HFF-Myc (cell line): Measurements from ENCODE around the gene LRRC1.
A peak's percentile ranks its signal among the peaks of the same experiment; 100 is the strongest.

Experiments
- DNase-seq: peaks from one replicate; pipeline ENCODE4 v3.0.0-alpha.2; 2011; ENCODE audit warnings: low read depth; ENCODE audit errors: extremely low read depth
- H3K4me3 ChIP-seq: replicated peaks from 2 replicates; pipeline ENCODE4 v1.5.1; 2011; ENCODE audit warnings: low read depth, mild to moderate bottlenecking, control low read depth, low read length
- CTCF ChIP-seq: IDR thresholded peaks from 2 replicates; pipeline ENCODE4 v1.5.1; 2012; ENCODE audit warnings: mild to moderate bottlenecking, low read depth, low read length, control low read depth; ENCODE audit errors: missing control alignments

LRRC1 gene

GRCh38 chr6:53792016-53792415 is 2.8 kb upstream of the LRRC1 start:
- no peak for TF ChIP-seq CTCF
- DNase-seq: no peak
- H3K4me3 ChIP-seq: no peak overlapping the region

GRCh38 chr6:53792973-53793317 is 1.9 kb upstream of the LRRC1 start:
- TF ChIP-seq CTCF: no peak

GRCh38 chr6:53793318-53794136 is 1.3 kb upstream of the LRRC1 start:
- peak overlapping the region; percentile 84 for H3K4me3 ChIP-seq
- no peak for TF ChIP-seq CTCF
- no peak for DNase-seq

More at GRCh38 chr6:53792973-53793317, 1.9 kb upstream of the LRRC1 start:
- no peak for DNase-seq
- peak overlapping the region; percentile 84 for H3K4me3 ChIP-seq

- H3K4me3 ChIP-seq: peak overlapping the region; percentile 84
- peak; percentile 88 for DNase-seq
- peak; percentile 43 for TF ChIP-seq CTCF
Measured at GRCh38 chr6:53794137-53794719, 577 bp upstream of the LRRC1 start.

- no peak for DNase-seq
- TF ChIP-seq CTCF: no peak
- peak overlapping the region; percentile 84 for H3K4me3 ChIP-seq
Measured at GRCh38 chr6:53795340-53795701, 516 bp downstream of the LRRC1 start.

GRCh38 chr6:53795702-53796450 is 1.1 kb downstream of the LRRC1 start:
- no peak for DNase-seq
- H3K4me3 ChIP-seq: peak overlapping the region; percentile 84
- TF ChIP-seq CTCF: no peak
